ENCODE results near the gene GPR37L1.

The GPR37L1 gene

DNA sequence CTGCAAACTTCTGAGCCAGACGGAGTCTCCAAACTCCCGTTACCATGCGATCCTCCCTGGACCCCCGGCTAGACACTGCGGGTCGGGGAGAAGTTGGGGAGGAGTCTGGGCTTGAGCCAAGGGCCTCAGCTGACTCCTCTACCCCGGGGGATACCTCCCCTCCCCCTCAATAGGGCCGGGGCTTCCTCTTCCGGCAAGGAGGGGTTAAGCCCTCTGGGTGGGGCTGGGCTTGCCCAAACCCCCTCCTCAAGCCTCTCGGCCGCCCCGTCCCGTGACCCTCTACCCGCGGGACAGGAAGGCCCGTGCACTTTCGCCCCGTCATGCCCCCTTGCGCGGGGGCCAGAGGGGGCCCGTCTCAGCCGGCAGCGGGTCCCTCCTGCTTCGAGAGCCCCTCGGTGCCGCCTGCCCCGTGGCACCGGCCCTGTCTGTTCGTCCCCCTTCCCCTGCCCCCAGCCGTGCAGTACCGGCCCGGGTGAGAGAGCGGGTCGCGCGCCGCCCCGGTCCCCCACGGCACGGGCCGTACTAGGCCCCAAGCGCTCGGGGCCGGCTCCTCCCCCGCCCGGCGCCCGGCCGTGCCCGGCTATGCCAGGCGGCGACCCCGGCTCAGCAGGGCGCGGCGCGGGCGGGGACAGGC lies 21.2 kb downstream of the GPR37L1 start (continued):
- TF ChIP-seq ZNF473 (tag by site-specific recombination; IDR thresholded peaks at IDR 0.05) (no peak), ZBTB21 (tag by site-specific recombination; IDR thresholded peaks at IDR 0.05) (no peak), ZBTB8A (tag by site-specific recombination; IDR thresholded peaks at IDR 0.05) (0 out of 2 replicates have a peak, but pooled peaks have one; percentile 38), ZNF426 (tag by site-specific recombination; IDR thresholded peaks at IDR 0.05) (no peak), ZSCAN30 (tag by site-specific recombination; IDR thresholded peaks at IDR 0.05) (no peak), WT1 (tag by site-specific recombination; IDR thresholded peaks at IDR 0.05) (peak; percentile 66), MEIS1 (CRISPR knock-in tag; IDR thresholded peaks at IDR 0.05; ENCODE audit: borderline replicate concordance) (no peak), ZNF501 (tag by site-specific recombination; IDR thresholded peaks at IDR 0.05) (peak; percentile 59; the same call in 1 of the 2 replicates), OVOL3 (tag by site-specific recombination; IDR thresholded peaks at IDR 0.05) (no peak), ZNF555 (tag by site-specific recombination; conservative IDR thresholded peaks at IDR 0.05) (no peak), ZNF776 (tag by site-specific recombination; IDR thresholded peaks at IDR 0.05; ENCODE audit: borderline replicate concordance) (no peak), ZNF423 (tag by site-specific recombination; IDR thresholded peaks at IDR 0.05) (peak; percentile 38; the same call in 1 of the 2 replicates), ZNF416 (tag by site-specific recombination; IDR thresholded peaks at IDR 0.05) (no peak), BCL11B (tag by site-specific recombination; IDR thresholded peaks at IDR 0.05; ENCODE audit: low read depth) (0 out of 2 replicates have a peak, but pooled peaks have one; percentile 26), SP2 (tag by site-specific recombination; IDR thresholded peaks at IDR 0.05) (peak; percentile 65), SALL2 (tag by site-specific recombination; IDR thresholded peaks at IDR 0.05; ENCODE audit: borderline replicate concordance) (no peak), ZNF214 (tag by site-specific recombination; IDR thresholded peaks at IDR 0.05; ENCODE audit: borderline replicate concordance) (no peak), ZNF585B (tag by site-specific recombination; IDR thresholded peaks at IDR 0.05) (no peak), ZNF529 (tag by site-specific recombination; IDR thresholded peaks at IDR 0.05; ENCODE audit: insufficient replicate concordance) (no peak), GLIS1 (tag by site-specific recombination; IDR thresholded peaks at IDR 0.05) (peak; percentile 54), HOXC10 (CRISPR knock-in tag; IDR thresholded peaks at IDR 0.05) (no peak), TCF7L2 (IDR thresholded peaks at IDR 0.05; ENCODE audit: borderline replicate concordance, low read depth, low read length) (no peak), ZNF16 (tag by site-specific recombination; IDR thresholded peaks at IDR 0.05; ENCODE audit: low read depth) (no peak)
- TF ChIP-seq, protein P1, sequence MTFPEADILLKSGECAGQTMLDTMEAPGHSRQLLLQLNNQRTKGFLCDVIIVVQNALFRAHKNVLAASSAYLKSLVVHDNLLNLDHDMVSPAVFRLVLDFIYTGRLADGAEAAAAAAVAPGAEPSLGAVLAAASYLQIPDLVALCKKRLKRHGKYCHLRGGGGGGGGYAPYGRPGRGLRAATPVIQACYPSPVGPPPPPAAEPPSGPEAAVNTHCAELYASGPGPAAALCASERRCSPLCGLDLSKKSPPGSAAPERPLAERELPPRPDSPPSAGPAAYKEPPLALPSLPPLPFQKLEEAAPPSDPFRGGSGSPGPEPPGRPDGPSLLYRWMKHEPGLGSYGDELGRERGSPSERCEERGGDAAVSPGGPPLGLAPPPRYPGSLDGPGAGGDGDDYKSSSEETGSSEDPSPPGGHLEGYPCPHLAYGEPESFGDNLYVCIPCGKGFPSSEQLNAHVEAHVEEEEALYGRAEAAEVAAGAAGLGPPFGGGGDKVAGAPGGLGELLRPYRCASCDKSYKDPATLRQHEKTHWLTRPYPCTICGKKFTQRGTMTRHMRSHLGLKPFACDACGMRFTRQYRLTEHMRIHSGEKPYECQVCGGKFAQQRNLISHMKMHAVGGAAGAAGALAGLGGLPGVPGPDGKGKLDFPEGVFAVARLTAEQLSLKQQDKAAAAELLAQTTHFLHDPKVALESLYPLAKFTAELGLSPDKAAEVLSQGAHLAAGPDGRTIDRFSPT (tag by site-specific recombination; IDR thresholded peaks at IDR 0.05) = peak; percentile 80
- TF ChIP-seq, protein P2, sequence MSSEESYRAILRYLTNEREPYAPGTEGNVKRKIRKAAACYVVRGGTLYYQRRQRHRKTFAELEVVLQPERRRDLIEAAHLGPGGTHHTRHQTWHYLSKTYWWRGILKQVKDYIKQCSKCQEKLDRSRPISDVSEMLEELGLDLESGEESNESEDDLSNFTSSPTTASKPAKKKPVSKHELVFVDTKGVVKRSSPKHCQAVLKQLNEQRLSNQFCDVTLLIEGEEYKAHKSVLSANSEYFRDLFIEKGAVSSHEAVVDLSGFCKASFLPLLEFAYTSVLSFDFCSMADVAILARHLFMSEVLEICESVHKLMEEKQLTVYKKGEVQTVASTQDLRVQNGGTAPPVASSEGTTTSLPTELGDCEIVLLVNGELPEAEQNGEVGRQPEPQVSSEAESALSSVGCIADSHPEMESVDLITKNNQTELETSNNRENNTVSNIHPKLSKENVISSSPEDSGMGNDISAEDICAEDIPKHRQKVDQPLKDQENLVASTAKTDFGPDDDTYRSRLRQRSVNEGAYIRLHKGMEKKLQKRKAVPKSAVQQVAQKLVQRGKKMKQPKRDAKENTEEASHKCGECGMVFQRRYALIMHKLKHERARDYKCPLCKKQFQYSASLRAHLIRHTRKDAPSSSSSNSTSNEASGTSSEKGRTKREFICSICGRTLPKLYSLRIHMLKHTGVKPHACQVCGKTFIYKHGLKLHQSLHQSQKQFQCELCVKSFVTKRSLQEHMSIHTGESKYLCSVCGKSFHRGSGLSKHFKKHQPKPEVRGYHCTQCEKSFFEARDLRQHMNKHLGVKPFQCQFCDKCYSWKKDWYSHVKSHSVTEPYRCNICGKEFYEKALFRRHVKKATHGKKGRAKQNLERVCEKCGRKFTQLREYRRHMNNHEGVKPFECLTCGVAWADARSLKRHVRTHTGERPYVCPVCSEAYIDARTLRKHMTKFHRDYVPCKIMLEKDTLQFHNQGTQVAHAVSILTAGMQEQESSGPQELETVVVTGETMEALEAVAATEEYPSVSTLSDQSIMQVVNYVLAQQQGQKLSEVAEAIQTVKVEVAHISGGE (tag by site-specific recombination; conservative IDR thresholded peaks at IDR 0.05; ENCODE audit: low read depth) = peak; percentile 54
- TF ChIP-seq, protein P3, sequence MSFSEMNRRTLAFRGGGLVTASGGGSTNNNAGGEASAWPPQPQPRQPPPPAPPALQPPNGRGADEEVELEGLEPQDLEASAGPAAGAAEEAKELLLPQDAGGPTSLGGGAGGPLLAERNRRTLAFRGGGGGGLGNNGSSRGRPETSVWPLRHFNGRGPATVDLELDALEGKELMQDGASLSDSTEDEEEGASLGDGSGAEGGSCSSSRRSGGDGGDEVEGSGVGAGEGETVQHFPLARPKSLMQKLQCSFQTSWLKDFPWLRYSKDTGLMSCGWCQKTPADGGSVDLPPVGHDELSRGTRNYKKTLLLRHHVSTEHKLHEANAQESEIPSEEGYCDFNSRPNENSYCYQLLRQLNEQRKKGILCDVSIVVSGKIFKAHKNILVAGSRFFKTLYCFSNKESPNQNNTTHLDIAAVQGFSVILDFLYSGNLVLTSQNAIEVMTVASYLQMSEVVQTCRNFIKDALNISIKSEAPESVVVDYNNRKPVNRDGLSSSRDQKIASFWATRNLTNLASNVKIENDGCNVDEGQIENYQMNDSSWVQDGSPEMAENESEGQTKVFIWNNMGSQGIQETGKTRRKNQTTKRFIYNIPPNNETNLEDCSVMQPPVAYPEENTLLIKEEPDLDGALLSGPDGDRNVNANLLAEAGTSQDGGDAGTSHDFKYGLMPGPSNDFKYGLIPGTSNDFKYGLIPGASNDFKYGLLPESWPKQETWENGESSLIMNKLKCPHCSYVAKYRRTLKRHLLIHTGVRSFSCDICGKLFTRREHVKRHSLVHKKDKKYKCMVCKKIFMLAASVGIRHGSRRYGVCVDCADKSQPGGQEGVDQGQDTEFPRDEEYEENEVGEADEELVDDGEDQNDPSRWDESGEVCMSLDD (tag by site-specific recombination; IDR thresholded peaks at IDR 0.05) = peak; percentile 24; the same call in 1 of the 2 replicates
- TF ChIP-seq, protein P4, sequence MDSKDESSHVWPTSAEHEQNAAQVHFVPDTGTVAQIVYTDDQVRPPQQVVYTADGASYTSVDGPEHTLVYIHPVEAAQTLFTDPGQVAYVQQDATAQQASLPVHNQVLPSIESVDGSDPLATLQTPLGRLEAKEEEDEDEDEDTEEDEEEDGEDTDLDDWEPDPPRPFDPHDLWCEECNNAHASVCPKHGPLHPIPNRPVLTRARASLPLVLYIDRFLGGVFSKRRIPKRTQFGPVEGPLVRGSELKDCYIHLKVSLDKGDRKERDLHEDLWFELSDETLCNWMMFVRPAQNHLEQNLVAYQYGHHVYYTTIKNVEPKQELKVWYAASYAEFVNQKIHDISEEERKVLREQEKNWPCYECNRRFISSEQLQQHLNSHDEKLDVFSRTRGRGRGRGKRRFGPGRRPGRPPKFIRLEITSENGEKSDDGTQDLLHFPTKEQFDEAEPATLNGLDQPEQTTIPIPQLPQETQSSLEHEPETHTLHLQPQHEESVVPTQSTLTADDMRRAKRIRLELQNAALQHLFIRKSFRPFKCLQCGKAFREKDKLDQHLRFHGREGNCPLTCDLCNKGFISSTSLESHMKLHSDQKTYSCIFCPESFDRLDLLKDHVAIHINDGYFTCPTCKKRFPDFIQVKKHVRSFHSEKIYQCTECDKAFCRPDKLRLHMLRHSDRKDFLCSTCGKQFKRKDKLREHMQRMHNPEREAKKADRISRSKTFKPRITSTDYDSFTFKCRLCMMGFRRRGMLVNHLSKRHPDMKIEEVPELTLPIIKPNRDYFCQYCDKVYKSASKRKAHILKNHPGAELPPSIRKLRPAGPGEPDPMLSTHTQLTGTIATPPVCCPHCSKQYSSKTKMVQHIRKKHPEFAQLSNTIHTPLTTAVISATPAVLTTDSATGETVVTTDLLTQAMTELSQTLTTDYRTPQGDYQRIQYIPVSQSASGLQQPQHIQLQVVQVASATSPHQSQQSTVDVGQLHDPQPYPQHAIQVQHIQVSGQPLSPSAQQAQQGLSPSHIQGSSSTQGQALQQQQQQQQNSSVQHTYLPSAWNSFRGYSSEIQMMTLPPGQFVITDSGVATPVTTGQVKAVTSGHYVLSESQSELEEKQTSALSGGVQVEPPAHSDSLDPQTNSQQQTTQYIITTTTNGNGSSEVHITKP (tag by site-specific recombination; IDR thresholded peaks at IDR 0.05) = peak; percentile 33; the same call in 1 of the 2 replicates
- TF ChIP-seq, protein P5, sequence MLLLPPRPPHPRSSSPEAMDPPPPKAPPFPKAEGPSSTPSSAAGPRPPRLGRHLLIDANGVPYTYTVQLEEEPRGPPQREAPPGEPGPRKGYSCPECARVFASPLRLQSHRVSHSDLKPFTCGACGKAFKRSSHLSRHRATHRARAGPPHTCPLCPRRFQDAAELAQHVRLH (tag by site-specific recombination; IDR thresholded peaks at IDR 0.05) = peak; percentile 96
